DOHH2 (cell line): ENCODE data around the gene TVP23C.

Source experiments
- CTCF ChIP-seq: fragments of 200-600 bp; sonication (generic); IDR thresholded peaks from one replicate; pipeline ENCODE4 v1.5.1; 2014; ENCODE audit warnings: antibody characterized with exemption, mild to moderate bottlenecking, low read depth, low read length; ENCODE audit not compliant: poor library complexity, severe bottlenecking
- EZH2phosphoT487 ChIP-seq: fragments of 200-600 bp; sonication (generic); IDR thresholded peaks from 2 replicates; pipeline ENCODE4 v1.6.1; 2017; ENCODE audit warnings: borderline replicate concordance, mild to moderate bottlenecking, antibody characterized with exemption, low read length, moderate library complexity, mixed read lengths

GRCh38 chr17:15513058-15513791, 50.1 kb downstream of the TVP23C start:
- TF ChIP-seq CTCF = no peak
- TF ChIP-seq EZH2phosphoT487 = no peak
